ENCODE data around the gene LCE6A.

Gene LCE6A

GRCh38 chr1:152866321-152866720 lies 23.7 kb downstream of the LCE6A start:
- ChIA-PET POLR2A (no interaction called here), CTCF (no interaction called here)
- no peak for TF ChIP-seq BHLHE40 (IDR thresholded peaks at IDR 0.05; ENCODE audit: borderline replicate concordance)
- no peak for TF ChIP-seq TARDBP (IDR thresholded peaks at IDR 0.05)
- TF ChIP-seq ARNT (IDR thresholded peaks at IDR 0.05): no peak
- DNase-seq (ENCODE audit: extremely low spot score): no peak

- ChIA-PET POLR2A (no interaction called here), CTCF (interaction anchor here (0.6 to 3.4 kb wide), 7 partner anchors 9 to 323 kb away, joined by 3 to 23 read pairs (median 6); partner anchors contain the start of gene LCE7A)
- peak; percentile 86 for DNase-seq (ENCODE audit: extremely low spot score)
- TF ChIP-seq SUZ12 (IDR thresholded peaks at IDR 0.05) (no peak), SP1 (IDR thresholded peaks at IDR 0.05) (no peak), HDGF (IDR thresholded peaks at IDR 0.05; ENCODE audit: borderline replicate concordance) (no peak), PKNOX1 (IDR thresholded peaks at IDR 0.05) (no peak), FOXK2 (IDR thresholded peaks at IDR 0.05) (no peak), FOXA1 (IDR thresholded peaks at IDR 0.05) (no peak), LEF1 (IDR thresholded peaks at IDR 0.05; ENCODE audit: borderline replicate concordance) (no peak)
These were observed 27.3 kb downstream of the LCE6A start for GRCh38 chr1:152869808-152870419.

DNA sequence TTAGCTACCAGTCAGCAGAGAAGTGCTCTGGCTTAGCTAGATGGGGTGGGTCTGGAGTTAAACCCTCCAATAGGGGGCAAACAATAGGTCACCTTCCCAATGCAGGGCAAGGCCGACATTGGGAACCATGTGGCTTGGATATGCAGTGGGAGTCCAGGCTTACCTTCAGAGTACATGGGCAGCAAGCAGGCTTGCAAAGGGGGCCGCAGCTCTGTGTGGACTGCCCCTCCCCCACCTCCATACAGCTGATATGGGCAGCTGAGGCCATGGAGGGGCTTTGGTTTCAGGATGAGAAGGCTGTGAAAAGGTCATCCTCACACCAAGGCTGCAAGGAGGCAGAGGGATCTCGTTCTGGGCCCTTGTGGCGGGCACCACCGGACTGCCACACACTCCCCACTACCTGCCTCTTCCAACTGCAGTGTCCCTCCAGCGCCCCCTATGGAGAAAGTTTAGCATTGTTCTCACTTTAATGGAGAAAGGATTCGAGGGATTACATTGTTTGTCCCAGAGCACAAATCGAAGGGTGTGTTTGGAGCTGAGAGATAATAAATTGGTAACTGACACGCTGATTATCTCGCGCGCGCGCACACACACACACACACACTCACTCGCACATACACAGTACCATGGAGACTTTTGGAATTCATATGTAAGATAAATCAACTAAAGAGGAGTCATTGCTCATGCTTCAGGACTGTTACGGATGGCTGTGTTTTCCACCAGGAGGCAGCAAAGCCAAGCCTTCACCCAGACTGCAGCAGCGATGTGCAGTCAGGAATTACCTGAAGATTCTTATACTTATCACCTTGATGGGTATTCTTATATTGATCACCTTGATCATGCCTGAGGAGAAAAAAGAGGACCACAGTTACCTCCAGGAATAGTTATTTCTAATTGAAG lies 28.4 kb downstream of the LCE6A start:
- CTCF ChIA-PET: interaction anchor here (0.6 to 3.4 kb wide), 8 partner anchors 10 to 351 kb away, joined by 3 to 23 read pairs (median 5); partner anchors contain the start of gene LCE7A
- peak; percentile 60 for DNase-seq (ENCODE audit: extremely low spot score)
- POLR2A ChIA-PET: no interaction called here
- TF ChIP-seq FOXK2 (IDR thresholded peaks at IDR 0.05): no peak
- TF ChIP-seq TARDBP (IDR thresholded peaks at IDR 0.05): no peak
- no peak for TF ChIP-seq SUZ12 (IDR thresholded peaks at IDR 0.05)
- no peak for TF ChIP-seq BHLHE40 (IDR thresholded peaks at IDR 0.05; ENCODE audit: borderline replicate concordance)
- TF ChIP-seq CTBP1 (IDR thresholded peaks at IDR 0.05; ENCODE audit: borderline replicate concordance): no peak
- TF ChIP-seq NFRKB (IDR thresholded peaks at IDR 0.05): no peak
- no peak for TF ChIP-seq ARNT (IDR thresholded peaks at IDR 0.05)
- TF ChIP-seq LEF1 (IDR thresholded peaks at IDR 0.05; ENCODE audit: borderline replicate concordance): no peak
- TF ChIP-seq PKNOX1 (IDR thresholded peaks at IDR 0.05): no peak

- TF ChIP-seq CTBP1 (IDR thresholded peaks at IDR 0.05; ENCODE audit: borderline replicate concordance): no peak
- no peak for TF ChIP-seq SP1 (IDR thresholded peaks at IDR 0.05)
- no peak for TF ChIP-seq BHLHE40 (IDR thresholded peaks at IDR 0.05; ENCODE audit: borderline replicate concordance)
- TF ChIP-seq FOXK2 (IDR thresholded peaks at IDR 0.05): no peak
- no peak for TF ChIP-seq FOXA1 (IDR thresholded peaks at IDR 0.05)
- no peak for TF ChIP-seq LEF1 (IDR thresholded peaks at IDR 0.05; ENCODE audit: borderline replicate concordance)
- TF ChIP-seq HDGF (IDR thresholded peaks at IDR 0.05; ENCODE audit: borderline replicate concordance): no peak
- no peak for TF ChIP-seq SUZ12 (IDR thresholded peaks at IDR 0.05)
- no peak for TF ChIP-seq ELF4 (IDR thresholded peaks at IDR 0.05)
- TF ChIP-seq NFRKB (IDR thresholded peaks at IDR 0.05): no peak
These were observed 29.1 kb downstream of the LCE6A start for GRCh38 chr1:152871731-152872126.

GRCh38 chr1:152873495-152873894 lies 30.8 kb downstream of the LCE6A start:
- TF ChIP-seq LEF1 (IDR thresholded peaks at IDR 0.05; ENCODE audit: borderline replicate concordance) (no peak), L3MBTL2 (conservative IDR thresholded peaks at IDR 0.05) (no peak), TARDBP (IDR thresholded peaks at IDR 0.05) (no peak), FOXM1 (IDR thresholded peaks at IDR 0.05; ENCODE audit: borderline replicate concordance) (no peak), BHLHE40 (IDR thresholded peaks at IDR 0.05; ENCODE audit: borderline replicate concordance) (no peak), SP1 (IDR thresholded peaks at IDR 0.05) (no peak), NFRKB (IDR thresholded peaks at IDR 0.05) (no peak), ARNT (IDR thresholded peaks at IDR 0.05) (no peak)
- CTCF ChIA-PET: no interaction called here

More at GRCh38 chr1:152871731-152872126, 29.1 kb downstream of the LCE6A start:
- ChIA-PET POLR2A (no interaction called here), CTCF (interaction anchor here (0.6 to 3.4 kb wide), 5 partner anchors 11 to 350 kb away, joined by 3 to 23 read pairs (median 10); partner anchors contain the start of gene LCE7A)
- no peak for DNase-seq (ENCODE audit: extremely low spot score)

DNA sequence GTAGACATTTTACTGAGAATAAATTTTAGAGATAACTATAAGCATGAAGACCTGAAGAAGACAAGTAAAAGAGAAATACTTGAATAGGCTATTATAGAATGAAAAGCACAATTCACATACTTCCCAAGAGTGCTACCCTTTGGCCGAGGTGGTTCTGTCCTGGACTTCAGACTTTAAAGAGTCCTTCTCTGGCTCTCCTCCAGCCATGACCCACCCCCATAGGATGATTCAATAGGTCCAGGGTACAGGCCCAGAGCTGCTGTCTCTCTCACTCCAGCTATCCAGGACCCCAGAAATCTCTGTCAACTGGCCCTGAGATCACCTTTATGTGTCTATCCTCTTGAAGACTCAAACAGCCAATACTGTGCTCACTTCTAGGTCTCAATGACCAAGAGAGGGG lies 34.2 kb downstream of the LCE6A start:
- CTCF ChIA-PET: no interaction called here
- no peak for DNase-seq (ENCODE audit: extremely low spot score)
- POLR2A ChIA-PET: no interaction called here
- TF ChIP-seq NFRKB (IDR thresholded peaks at IDR 0.05) (no peak), L3MBTL2 (conservative IDR thresholded peaks at IDR 0.05) (no peak), ARNT (IDR thresholded peaks at IDR 0.05) (no peak), SUZ12 (IDR thresholded peaks at IDR 0.05) (no peak), SP1 (IDR thresholded peaks at IDR 0.05) (no peak), PKNOX1 (IDR thresholded peaks at IDR 0.05) (no peak), FOXA1 (IDR thresholded peaks at IDR 0.05) (no peak), CTBP1 (IDR thresholded peaks at IDR 0.05; ENCODE audit: borderline replicate concordance) (no peak), TARDBP (IDR thresholded peaks at IDR 0.05) (no peak), FOXM1 (IDR thresholded peaks at IDR 0.05; ENCODE audit: borderline replicate concordance) (no peak), LEF1 (IDR thresholded peaks at IDR 0.05; ENCODE audit: borderline replicate concordance) (no peak)

More at GRCh38 chr1:152873495-152873894, 30.8 kb downstream of the LCE6A start:
- DNase-seq (ENCODE audit: extremely low spot score): no peak
- POLR2A ChIA-PET: no interaction called here

Measured in HEK293T (cell line).